Panc1 (cell line): Measurements from ENCODE around the gene ITGAX.

ENCODE experiments used
- CTCF ChIP-seq: fragments of 450-650 bp; IDR thresholded peaks from 2 replicates; pipeline ENCODE4 v1.5.1; 2017; ENCODE audit warnings: mild to moderate bottlenecking
- POLR2AphosphoS5 ChIP-seq: IDR thresholded peaks from 2 replicates; pipeline ENCODE4 v1.6.1; 2012; ENCODE audit warnings: mild to moderate bottlenecking, low read depth, low read length, moderate library complexity
- SIN3A ChIP-seq: IDR thresholded peaks from 2 replicates; pipeline ENCODE4 v1.6.1; 2012; ENCODE audit warnings: low read depth, mild to moderate bottlenecking, low read length, moderate library complexity, borderline replicate concordance; ENCODE audit not compliant: insufficient read depth
- TCF7L2 ChIP-seq: IDR thresholded peaks from 2 replicates; pipeline ENCODE4 v1.6.1; 2011; ENCODE audit warnings: mild to moderate bottlenecking, low read depth, low read length, inconsistent platforms

GRCh38 chr16:31329671-31330552, 25.1 kb upstream of the ITGAX start:
- TF ChIP-seq CTCF (no peak), TCF7L2 (no peak), POLR2AphosphoS5 (no peak), SIN3A (no peak)
